HG03108 (cell line): ENCODE results near the gene DROSHA.
"Not testable (repeated sequence)": the region's sequence is repeated elsewhere in the genome, so short reads cannot be mapped to it uniquely, and the experiment has no call there.

Experiments
- ATAC-seq: cut with Tn5 transposase; IDR thresholded peaks from one replicate; pipeline ENCODE4 v1.9.1; 2021; ENCODE audit warnings: moderate library complexity; ENCODE audit not compliant: unreplicated experiment

Gene DROSHA

DNA sequence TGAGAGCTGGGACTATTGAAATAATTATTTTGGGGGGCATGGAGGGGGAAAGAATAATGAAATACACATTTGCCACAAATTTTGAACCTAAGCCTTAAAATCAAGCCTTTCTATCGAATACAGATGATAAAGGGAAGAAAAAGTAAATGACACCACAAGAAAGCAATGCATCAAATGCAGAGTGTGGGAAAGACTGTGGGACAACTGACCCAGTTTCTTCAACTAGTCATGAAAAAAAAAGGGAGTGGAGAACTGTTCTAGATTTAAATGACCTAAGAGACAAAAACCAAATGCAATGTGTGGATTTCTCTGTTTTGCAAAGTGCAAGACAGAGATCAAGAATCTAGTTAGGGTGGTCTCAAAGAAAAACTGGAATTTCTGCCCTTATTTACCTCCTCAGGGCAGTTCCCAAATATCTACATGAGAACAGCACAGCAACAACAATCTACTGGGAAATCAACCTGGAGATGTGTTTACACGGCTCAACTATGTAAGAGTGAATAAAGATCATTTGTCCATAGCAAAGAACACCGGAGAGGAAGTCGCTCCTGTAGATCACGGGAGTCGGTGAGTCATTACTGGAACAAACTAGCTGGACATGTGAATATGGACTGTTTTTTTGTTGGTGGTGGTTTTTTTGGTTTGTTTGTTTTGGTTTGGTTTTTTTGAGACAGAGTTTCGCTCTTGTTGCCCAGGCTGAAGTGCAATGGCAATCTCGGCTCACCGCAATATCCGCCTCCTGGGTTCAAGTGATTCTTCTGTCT, 145.9 kb downstream of the DROSHA start:
- ATAC-seq = no peak

GRCh38 chr5:31383734-31384133, 148.2 kb downstream of the DROSHA start:
- no peak for ATAC-seq

DNA sequence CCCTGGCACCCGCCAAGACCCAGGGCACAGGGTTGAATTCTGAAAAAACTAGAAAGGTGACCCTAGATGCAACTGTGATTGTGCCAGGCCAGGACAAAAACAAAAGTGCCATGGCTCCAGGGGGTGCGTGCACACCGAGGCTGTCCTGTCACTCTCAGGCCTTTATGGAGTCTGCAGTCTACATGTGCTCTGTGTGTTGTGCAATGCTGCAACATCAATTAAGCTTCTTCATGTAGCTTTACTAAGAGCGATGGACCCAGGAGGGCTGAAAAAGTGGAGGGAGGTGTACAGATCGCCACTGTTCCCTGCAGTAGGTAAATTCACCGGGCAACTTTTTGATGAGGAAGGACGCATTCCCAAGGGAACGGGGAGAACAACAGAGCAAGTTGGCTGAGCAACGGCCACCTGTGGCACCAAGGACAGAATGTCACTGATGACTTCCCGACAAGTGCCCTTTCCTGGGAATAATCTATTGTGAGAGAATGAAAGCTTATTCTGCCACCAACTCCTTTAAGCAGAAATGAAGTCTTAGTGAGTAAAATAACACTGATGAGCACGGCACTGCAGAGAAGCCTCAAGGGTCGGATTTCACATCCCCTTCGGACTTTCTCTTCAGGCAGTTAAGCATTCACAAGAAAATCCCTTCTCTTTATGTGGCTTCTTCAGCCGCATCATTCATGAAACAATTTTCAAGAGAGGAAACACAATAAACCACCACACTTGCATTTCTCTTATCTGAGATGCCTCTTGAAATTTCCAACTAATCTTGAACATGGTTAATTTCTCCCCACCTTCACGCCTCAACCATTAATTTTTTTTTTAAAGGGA, 149.6 kb downstream of the DROSHA start:
- no peak for ATAC-seq

DNA sequence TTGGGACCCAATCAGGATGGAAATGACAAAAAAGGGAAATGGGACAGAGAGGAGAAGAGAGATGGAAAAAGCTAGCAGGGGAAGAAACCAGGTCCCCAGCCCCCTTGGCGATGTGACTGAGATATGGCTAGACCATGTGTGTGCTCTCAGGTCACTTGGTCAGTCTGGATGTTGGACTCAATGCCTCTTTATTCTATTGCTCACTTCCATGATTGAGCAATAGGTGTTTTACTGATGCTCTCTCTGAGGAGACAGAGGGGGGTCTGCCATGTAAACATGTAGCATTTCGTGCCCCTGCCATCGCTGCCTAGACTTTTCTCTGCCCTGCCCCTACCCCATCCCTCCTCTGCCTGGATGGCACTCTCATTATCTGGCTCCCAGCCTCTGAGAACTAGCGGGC, 150.6 kb downstream of the DROSHA start:
- no peak for ATAC-seq

- ATAC-seq = no peak
These were observed 151.8 kb downstream of the DROSHA start for GRCh38 chr5:31380049-31380448.

DNA sequence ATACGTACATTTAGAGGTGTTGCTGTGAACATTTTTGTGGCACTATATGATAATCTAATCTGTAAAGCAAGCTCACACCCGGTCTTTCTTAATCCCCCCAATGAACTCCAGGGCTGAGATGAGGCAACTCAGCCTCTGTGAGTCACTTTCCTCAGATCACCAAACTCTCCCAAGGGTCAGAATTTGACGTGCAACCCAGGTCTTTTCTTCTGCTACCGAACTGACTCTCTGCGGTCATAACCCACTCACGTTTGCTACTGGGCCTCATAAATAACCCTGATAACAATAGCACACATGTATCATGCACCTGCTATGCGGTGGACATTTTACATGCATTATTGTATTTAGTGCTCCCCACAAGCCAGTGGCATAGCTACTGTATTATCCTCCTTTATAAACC, 153.1 kb downstream of the DROSHA start:
- no peak for ATAC-seq

GRCh38 chr5:31378136-31378535, 153.8 kb downstream of the DROSHA start:
- no peak for ATAC-seq

DNA sequence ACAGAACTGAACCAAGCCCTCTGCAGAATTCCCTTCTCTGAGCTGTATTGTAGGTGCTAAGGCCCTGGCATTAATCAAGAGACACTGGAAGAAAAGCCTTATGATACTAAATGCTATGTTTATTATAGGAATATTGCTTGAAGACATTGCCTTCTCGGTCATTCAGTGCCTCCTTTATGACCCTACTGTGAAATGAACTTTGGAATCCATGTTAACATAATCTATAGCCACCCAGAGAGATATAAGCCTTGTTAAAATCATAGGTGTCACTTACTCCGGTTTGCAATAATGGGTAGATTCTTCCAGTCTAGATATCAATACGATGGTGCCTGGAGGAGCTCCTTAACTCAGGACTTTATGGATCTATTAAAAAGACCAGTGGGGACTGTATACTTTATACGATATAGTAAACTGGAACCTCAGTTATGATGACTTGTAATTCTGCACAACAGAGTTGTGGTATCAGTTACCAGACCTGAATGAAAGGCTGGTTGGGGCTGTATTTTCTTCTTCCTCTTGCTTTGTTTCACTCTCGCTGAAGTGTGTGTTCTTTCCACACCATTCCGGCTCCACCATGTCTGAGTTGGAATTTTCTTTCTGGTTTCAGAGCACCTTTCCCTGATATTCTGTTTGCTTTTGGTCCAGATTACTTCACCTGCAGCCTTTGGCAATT, 154.5 kb downstream of the DROSHA start:
- ATAC-seq = no peak

DNA sequence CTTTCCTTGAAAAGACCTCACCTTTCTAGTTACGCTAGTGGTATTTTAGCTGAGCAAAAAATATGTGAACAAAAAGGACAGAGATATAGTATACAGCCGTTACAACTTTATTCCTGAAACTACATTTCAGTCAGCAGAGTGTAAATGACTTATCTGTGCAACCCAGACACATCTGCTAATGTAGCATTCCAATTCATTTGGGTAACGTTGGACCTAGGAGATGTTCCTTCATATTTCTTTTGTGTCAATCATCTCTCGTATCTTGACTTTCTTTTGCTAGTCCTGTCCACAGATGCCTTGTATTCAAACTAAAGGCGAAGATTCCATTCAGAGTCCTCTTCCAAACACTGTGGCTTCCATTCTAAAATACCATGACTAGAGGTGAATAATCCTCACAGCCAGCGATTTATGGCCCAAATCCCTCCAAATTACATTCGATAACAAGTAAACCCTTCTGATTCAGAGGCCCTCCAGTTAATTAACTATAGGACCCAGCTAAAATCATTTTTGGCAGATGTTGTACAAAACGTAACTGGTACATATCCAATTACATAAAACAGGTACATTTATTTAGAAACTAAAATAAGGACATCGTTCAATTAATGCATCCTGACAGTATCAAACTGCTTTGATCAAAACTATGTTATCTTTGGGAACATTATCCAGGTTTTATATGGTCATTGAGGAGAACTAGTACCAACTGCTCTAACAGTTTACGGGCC, 155.7 kb downstream of the DROSHA start:
- ATAC-seq = no peak

DNA sequence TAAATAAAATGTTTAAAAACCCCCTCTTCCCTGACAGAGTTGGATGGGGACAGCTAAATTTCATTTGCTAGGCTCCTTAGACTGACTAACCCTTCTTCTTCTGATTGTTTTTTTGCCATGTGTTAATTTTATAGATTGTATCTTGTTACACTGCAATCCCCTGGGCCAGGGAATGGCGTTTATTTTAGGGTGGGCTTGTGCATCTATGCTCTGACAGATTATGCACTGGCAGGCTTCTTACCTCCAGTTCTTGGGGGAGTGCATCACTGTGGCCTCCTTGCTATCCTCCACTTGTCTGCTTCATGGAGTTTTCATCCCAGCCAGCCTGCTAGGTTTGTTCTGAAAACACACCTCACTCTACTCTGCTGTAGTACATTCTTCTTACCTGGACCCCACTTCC, 159.8 kb downstream of the DROSHA start:
- no peak for ATAC-seq

DNA sequence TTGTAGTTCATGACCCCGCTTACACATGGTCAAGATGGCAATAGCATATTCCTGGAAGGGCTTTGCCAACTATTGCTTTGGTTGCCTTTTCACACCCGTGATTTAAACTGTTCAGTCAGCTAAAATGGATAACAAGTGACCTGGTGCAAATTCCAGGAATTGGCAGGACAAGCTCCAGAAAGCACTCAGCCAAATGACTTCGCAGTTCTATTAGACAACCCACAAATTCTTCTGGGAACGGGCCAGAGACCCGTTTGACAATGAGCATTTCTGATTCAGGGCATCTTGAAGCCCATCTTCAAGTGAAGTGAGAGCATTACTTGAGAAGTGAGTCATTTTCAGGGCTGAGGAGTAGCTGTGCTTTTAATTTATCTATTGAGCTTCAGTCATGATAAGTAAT, 165.0 kb downstream of the DROSHA start:
- ATAC-seq = no peak

DNA sequence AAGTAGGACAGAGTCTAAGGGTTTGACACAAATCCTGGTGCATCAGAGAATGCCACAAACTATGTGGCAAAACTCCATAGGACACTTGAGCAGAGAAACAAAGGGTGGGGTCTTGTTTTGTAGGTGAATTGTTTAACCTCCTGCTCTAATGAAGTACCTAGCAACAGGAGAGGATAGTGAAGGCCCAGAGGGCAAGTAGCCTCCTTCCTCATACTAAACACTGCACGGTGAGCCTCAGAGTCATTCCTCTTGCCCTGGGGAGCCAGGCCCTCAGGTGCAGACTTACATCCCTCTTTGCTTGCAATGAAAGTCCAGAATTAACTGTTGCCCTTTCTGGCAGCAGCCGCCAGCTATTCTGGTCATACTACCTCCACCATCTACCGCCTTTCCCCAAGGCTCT, 166.1 kb downstream of the DROSHA start:
- no peak for ATAC-seq

- no peak for ATAC-seq
These were observed 166.8 kb downstream of the DROSHA start for GRCh38 chr5:31364881-31365636.

- no peak for ATAC-seq
These were observed 168.8 kb downstream of the DROSHA start for GRCh38 chr5:31362931-31363568.

DNA sequence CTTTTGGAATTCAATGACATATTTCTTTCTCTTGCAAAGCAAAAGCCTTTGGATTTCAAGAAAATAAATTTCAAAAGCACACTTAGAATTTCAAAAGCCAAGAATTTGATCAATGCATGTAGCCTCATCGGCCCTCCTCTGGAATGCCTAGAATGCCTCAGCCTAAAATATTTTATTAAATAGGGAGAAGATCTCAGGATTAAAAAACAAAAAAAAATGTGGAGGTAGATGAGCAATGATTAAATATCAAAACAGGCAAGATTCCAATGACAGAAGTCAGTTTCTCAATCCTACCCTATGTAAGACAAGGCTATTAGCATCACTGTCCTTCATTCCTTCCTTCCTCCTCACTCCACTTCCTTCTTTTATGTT, 169.4 kb downstream of the DROSHA start:
- ATAC-seq = no peak

GRCh38 chr5:31361704-31362528, 170.0 kb downstream of the DROSHA start:
- ATAC-seq = not testable (repeated sequence)

GRCh38 chr5:31361234-31361633, 170.7 kb downstream of the DROSHA start:
- ATAC-seq = no peak

- no peak for ATAC-seq
These were observed 172.1 kb downstream of the DROSHA start for GRCh38 chr5:31359839-31360238.

DNA sequence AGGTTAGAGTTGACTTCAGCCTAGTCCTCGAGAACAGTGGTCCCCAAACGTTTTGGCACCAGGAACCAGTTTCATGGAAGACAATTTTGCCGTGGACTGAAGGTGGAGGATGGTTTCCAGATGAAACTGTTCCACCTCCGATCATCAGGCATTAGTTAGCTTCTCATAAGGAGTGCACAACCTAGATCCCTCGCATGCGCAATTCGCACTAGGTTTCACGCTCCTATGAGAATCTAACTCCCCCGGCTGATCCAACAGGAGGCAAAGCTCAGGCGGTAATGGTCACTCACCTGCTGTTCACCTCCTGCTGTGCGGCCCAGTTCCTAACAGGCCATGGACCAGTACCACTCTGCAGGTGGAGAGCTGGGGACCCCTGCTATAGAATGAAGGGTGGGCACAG, 174.9 kb downstream of the DROSHA start:
- no peak for ATAC-seq
